Breast epithelium (tissue), 3 donors: ENCODE measurements around the gene RHOT2.

Experiments used
- POLR2AphosphoS5 ChIP-seq, 3 donors: sonication (generic); formaldehyde crosslinking; IDR thresholded peaks; one replicate each; pipeline ENCODE4 v1.6.1; 2017; ENCODE audit warnings: antibody characterized with exemption in 3 of 3
- TF ChIP-seq, protein P1 (sequence below), 3 donors: fragments of 450-650 bp; IDR thresholded peaks; one replicate each; pipeline ENCODE4 v1.5.1; 2016 to 2017; ENCODE audit warnings: antibody characterized with exemption in 3 of 3, mild to moderate bottlenecking in 3 of 3, moderate library complexity in 3 of 3

DNA sequence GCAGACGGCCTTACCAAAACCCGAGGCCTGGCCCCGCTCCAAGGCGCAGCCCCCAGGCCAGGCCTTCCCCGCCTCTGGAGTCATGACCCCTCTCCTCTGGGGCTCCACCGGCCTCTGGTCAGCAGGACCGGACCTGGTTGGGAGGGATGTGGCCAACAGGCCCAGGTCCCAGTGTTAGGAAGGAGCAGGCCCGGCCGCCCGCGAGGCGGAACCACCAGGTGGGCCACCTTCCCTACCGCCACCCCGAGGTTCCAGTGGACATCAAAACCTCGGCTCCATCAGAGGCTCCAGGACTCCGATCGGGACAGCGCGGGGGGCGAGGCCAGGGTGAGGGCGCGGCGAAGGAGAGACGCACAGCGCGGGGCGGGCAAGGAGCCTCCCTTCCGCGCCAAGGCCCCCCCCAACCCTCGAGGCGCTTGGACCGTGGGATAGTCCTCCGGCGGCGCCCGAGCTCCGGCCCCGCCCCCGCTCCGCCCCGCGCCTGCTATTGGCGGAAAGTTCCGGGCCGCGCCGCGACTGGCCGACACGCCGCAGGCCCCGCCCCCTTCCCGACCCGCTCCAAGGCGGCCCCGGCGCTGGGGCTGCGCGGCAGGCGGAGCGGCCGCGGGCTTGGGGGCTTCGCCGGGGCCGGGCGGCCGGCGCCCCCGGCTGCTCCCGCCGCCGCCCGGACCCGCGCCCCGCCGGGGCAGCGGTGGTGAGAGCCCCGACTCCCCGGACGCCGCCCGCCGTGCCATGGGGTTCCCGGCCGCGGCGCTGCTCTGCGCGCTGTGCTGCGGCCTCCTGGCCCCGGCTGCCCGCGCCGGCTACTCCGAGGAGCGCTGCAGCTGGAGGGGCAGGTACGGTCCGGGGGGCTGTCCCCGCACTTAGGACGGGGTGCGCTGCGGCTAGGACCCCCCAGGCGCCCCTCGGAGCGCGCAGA is 46.9 kb downstream of the RHOT2 start, which contains the start of gene METRN:
- TF ChIP-seq, protein P1, sequence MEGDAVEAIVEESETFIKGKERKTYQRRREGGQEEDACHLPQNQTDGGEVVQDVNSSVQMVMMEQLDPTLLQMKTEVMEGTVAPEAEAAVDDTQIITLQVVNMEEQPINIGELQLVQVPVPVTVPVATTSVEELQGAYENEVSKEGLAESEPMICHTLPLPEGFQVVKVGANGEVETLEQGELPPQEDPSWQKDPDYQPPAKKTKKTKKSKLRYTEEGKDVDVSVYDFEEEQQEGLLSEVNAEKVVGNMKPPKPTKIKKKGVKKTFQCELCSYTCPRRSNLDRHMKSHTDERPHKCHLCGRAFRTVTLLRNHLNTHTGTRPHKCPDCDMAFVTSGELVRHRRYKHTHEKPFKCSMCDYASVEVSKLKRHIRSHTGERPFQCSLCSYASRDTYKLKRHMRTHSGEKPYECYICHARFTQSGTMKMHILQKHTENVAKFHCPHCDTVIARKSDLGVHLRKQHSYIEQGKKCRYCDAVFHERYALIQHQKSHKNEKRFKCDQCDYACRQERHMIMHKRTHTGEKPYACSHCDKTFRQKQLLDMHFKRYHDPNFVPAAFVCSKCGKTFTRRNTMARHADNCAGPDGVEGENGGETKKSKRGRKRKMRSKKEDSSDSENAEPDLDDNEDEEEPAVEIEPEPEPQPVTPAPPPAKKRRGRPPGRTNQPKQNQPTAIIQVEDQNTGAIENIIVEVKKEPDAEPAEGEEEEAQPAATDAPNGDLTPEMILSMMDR (IDR thresholded peaks at IDR 0.05): no peak
- TF ChIP-seq POLR2AphosphoS5 (IDR thresholded peaks at IDR 0.05): no peak
